GM21360 (cell line): ENCODE results near the gene RABL2B.

Experiments used
- ATAC-seq: cut with Tn5 transposase; IDR thresholded peaks from one replicate; pipeline ENCODE4 v1.9.1; 2021; ENCODE audit warnings: mild to moderate bottlenecking, moderate library complexity; ENCODE audit not compliant: unreplicated experiment

The RABL2B gene

GRCh38 chr22:50738649-50739227, 44.7 kb downstream of the RABL2B start:
- no peak for ATAC-seq

GRCh38 chr22:50737728-50738648, 45.4 kb downstream of the RABL2B start, which contains the start of gene ACR:
TSS of gene ACR (plus strand) at chr22:50738204. CDS start at chr22:50738236, 32 bp downstream.
- no peak for ATAC-seq

- no peak for ATAC-seq
Measured at GRCh38 chr22:50735739-50736030, 47.8 kb downstream of the RABL2B start.

- ATAC-seq: no peak
Measured at GRCh38 chr22:50734986-50735738, 48.3 kb downstream of the RABL2B start.

GRCh38 chr22:50734343-50734771, 49.1 kb downstream of the RABL2B start:
- no peak for ATAC-seq

- ATAC-seq: no peak
Measured at GRCh38 chr22:50733521-50734342, 49.7 kb downstream of the RABL2B start.

- no peak for ATAC-seq
Measured at GRCh38 chr22:50732681-50733080, 50.8 kb downstream of the RABL2B start.

- ATAC-seq: no peak
Measured at GRCh38 chr22:50731811-50732624, 51.4 kb downstream of the RABL2B start.

GRCh38 chr22:50730941-50731661, 52.3 kb downstream of the RABL2B start:
- no peak for ATAC-seq

- no peak for ATAC-seq
Measured at GRCh38 chr22:50730013-50730891, 53.2 kb downstream of the RABL2B start.

GRCh38 chr22:50729391-50730012, 53.9 kb downstream of the RABL2B start:
- ATAC-seq: no peak

- no peak for ATAC-seq
Measured at GRCh38 chr22:50728523-50728931, 54.9 kb downstream of the RABL2B start.

- no peak for ATAC-seq
Measured at GRCh38 chr22:50727678-50728522, 55.5 kb downstream of the RABL2B start.

- ATAC-seq: no peak
Measured at GRCh38 chr22:50726643-50727340, 56.6 kb downstream of the RABL2B start.

GRCh38 chr22:50725597-50725996, 57.8 kb downstream of the RABL2B start:
- ATAC-seq: no peak

GRCh38 chr22:50724616-50725015, 58.8 kb downstream of the RABL2B start:
- ATAC-seq: no peak
